GM19043 (cell line): ENCODE results near the gene DNMT3A.

Source experiments
- ATAC-seq: cut with Tn5 transposase; IDR thresholded peaks from one replicate; pipeline ENCODE4 v1.9.1; 2021; ENCODE audit warnings: low read depth; ENCODE audit not compliant: unreplicated experiment

DNMT3A gene

DNA sequence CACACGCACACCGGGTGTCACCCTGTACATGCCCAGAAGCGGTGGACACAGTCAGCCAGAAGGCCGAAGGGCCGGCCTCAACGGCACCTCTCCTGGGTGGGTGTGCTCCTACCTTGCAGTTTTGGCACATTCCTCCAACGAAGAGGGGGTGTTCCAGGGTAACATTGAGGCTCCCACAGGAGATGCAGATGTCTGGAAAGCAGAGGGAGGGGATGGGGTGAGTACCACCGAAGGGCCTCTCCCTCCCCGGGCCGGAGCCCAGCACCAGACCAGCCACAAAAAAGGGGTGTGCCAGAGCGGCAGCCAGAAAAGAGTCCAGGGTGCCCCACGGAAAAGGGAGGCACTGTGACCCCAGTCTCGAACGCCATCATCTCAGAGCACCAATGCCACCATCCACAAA, 96.6 kb downstream of the DNMT3A start:
- ATAC-seq, result no peak

DNA sequence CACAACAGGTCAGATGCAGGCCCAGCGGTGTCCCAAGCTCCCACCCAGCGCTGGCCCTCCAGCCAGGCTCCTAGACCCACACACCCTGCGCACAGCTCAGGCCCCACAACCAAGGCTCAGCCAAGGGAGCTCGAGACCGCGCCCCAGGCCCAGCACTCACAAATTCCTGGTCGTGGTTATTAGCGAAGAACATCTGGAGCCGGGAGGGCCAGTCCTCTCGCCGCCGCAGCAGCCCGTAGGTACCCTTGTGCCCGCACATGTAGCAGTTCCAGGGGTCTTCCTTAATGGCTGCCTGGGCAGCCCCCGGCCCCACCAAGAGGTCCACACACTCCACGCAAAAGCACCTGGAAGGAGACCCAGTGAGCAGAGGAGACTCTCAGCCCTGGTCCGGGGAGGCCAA, 97.7 kb downstream of the DNMT3A start:
- no peak for ATAC-seq

DNA sequence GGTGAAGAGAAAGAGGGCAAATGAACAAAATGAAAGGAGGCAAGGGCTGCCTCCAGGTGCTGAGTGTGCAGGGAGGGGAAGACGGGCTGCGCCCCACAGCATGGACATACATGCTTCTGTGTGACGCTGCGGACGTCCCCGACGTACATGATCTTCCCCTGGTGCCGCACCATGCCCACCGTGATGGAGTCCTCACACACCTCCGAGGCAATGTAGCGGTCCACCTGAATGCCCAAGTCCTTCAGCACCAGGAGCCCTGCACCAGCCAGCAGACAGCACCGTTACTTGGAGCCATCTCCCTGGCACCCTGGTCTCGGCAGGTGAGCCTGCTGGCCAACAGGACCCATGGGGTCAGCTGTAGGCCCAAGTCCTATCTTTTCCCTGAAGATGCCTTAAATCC, 100.3 kb downstream of the DNMT3A start:
- no peak for ATAC-seq

DNA sequence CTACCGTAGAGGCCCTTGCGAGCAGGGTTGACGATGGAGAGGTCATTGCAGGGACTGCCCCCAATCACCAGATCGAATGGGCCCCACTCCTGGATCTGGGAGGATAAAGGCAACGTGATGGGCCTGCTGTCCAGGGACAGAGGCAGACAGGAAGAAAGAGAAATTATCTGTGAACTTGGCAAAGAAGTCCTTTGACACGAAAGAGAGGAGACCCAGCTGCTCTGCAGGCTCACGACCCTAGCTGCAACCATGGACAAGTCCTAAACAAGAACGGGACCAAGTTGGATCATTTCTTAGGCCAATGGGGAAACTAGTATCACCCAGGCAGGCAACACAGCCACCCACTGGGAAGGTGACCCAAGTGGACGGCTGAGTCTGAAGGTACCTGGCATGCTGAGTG, 101.1 kb downstream of the DNMT3A start:
- ATAC-seq, result no peak

DNA sequence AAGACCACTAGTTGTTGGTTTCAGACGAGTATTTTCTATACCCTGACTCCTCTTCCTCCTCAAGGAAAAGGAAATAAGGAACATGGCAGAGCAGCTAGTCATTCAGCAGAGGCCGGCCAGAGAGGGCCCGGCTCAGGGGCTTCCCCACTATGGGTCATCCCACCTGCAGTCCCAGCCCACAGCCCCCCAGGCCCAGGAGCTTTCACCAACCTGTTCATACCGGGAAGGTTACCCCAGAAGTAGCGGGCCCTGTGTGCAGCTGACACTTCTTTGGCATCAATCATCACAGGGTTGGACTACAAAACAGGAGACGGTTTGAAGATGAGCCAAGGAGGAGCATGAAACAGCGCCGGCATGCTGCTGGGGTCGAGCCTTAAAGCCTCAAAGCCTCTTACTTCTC, 102.8 kb downstream of the DNMT3A start:
- ATAC-seq, result no peak

DNA sequence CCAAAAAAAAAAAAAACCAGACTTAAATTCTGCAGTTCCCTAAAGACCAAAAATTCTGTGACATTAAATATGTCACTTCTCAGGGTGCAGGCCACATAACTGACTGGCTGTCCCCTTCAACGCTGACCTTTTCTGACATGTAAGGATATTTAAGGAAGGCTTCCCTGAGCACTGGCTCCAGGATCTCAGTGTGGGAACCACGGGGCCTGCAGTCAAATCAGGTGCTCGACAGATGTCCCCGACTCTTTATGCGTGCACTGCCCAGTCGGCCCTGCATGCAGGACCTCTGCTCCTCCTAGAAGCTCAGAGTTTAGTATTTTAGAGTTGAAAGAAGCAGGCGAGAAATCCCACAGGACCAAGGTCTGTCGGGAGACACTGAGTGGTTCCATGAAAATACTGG, 104.0 kb downstream of the DNMT3A start:
- no peak for ATAC-seq

DNA sequence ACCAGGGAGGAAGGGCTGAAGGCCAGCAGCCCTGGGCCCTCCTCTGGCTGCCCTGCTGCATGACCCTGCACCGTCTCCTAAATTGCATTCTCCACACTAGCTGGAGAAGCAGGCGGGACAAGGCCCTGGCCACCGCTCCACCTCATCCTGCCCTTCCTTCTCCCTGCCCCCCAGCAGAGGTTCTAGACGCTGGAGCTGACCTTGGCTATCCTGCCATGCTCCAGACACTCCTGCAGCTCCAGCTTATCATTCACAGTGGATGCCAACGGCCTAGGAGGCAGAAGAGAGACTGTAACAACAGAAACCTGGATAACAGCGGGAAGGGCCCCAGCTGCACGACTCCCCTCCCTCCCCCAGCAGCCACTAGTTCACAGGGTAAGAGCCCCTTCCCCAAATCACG, 105.0 kb downstream of the DNMT3A start:
- ATAC-seq, result no peak

DNA sequence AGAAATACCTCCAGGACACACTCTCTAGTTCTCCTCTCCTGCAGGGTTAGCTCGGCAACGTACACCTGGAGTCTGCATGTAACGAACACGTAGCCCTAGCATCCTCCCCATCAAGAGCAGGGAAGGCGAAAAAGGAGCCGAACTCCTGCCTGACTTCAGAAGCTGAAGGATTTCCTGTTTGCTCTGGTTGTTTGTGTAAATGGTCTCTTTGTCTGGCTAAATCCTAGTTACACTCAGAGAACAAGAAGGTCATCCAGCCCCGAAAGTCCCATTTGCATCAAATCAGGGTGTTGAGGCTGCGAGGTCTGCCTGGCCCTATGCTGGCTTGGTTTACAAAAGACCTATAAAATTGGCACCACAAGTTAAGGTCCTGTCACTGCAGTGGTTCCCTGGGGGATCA, 107.0 kb downstream of the DNMT3A start:
- no peak for ATAC-seq

DNA sequence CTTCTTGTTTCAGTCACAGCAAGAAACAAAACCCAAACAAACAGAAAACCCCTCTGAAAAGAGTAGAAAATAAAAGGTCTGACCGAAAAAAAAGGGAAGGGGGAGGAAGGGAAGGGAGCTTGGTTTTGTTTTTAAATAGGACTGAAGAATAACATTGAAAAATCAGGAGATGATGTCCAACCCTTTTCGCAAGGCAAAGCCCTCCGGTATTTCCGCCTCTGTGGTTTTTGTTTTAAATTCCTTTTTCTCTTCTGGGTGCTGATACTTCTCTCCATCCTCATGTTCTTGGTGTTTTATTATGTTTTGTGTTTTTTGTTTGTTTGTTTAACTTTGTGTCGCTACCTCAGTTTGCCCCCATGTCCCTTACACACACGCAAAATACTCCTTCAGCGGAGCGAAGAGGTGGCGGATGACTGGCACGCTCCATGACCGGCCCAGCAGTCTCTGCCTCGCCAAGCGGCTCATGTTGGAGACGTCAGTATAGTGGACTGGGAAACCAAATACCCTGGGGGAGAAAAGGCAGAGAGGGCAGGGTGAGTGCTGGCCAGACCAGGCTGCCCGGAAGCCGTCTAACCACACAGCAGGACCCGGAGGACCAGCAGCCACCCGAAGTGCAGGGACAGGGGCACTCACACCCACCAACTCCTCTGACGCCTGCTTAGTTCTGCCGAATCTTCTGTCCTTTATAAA, 107.7 kb downstream of the DNMT3A start:
- no peak for ATAC-seq

DNA sequence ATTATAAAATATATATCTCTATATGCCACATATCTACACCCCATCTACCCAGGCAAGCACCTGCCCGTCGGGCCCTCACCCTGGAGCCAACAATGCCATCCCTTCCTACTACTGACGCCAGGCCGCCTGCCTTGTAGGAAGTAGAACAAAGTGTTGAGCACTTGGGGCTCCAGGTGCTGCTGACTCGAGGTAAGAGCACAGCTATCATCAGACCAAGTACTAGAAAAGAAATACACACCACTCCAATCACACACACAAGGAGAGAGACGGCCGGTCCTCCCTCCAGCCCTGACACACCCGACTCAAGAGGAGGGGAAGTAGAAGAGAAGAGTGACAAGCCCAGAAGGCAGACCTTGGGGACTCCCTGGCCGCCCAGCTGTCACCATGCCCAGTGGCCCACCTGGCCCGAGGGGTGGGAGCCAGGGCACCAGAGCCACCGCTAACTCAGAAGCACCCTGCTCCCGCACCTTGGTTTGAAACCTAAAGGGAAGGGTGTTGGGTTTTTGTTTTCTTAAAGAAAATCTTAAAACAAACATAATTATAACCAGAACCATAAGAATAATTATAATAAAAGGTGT, 109.4 kb downstream of the DNMT3A start:
- ATAC-seq, result no peak

DNA sequence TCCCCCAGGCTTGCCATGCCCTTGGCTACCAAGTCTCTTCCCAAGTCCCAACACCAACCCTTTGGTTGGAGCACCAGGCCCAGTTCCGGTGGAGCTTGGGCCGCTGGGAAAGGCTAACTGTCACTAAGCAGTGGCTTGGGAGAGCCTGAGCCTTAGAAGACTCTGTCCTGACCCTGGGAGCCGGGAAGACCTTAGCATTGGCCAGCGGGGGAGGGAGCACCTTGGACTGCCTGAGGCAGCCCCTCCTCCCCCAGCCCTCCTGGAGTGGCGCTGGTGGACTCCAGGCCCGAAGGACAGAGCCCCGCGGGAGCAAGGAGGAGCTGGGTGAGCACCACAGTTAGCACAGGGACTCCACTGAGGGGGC, 110.8 kb downstream of the DNMT3A start:
- no peak for ATAC-seq

DNA sequence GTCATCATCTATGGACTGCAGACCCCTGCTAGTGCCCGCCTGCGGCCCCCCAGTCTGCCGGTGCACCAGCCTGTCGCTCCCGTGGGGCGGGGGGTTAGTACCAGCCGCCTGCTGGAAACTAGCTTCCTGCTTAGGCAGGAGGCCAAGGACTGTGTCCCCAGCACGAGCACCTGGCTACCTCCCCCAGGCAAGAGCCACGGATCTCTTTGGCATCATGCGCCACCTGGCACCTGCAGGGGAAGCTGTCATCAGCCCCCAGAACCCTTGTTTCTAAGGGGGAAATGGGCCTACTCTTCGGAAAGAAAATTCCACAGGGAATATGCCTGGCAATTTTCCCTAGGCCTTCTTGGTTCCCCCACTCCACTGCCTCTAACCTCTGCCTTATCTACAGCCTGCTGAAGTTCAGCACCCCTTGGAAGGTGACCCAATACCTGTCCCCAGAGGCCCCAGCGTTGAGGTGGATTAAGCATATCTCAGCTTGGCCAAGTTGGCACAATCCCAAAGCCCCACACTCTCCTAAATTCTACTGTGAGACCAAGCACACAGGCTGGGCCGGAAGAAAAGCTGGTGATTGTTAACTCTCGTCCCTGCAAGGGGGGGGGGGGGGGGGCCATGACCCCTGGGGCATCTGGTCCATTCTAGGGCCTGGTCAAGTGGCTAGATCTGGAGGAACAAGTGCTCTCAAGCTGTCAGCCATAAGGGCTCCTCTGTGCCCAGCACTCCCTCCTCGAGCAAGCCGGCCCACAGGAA, 111.4 kb downstream of the DNMT3A start:
- ATAC-seq, result no peak

DNA sequence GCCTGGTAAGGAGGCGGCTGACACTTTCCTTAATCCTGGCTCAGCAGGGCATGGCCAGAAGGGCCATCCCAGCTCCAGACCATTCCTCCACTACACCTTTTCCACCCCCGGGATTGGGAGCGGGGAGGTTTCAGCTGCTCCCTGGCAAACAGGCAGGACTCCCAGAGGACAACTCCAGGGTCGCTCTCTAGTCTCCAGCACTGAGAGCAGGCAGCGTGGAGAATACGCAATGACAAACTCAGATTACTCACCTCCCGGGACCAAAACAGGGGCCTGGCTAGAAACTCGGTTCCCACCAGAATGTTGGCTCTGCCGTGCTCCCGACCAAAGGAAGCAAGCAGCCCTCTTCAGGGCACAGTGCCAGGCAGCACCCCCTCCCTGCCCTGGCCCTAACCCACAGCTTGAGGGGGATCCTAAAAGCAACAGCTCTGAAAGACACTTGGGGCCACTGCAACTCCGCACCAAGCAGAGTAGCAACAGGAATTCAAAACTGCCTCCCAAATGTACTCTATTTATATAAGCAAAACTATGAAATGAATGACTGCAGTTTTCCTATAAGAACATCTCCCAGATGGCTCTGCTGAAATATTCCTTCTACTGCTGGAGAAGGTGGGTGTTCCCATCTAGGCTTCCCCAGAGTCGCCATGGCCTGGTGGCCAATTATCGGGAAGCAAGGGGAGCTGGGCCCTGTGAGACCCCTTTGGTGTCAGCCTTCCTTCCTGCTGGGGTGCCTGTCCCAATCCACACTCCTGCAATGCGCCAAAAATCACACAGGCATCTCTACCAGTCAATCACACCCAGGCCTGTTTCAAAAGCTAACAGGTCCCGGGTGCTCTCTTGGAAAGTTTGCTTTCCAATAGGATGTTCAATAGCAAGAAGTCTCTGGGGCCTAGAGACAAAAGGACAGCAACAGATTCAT, 112.2 kb downstream of the DNMT3A start:
- ATAC-seq, result no peak

DNA sequence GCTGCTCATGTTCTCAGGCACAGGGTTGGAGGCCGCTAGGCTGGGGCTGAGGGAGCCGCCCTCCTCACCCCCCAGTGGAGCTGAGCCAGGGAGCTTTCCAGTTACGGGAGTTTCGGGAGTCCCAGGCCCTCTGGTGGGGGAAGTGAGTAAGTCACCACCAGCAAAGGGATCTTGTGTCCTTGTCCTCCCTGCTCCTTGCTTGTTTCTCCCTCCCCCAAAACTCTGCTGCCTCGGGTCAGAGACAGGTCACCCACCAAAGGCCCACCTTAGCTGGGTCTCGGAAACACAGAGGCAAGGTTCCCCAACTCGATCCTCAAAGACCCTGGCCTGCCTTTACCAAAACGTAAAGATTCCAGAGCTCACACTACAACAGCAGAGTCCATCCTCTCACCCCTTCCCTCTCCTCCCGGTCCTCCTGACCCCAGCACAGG, 112.9 kb downstream of the DNMT3A start:
- ATAC-seq, result no peak

DNA sequence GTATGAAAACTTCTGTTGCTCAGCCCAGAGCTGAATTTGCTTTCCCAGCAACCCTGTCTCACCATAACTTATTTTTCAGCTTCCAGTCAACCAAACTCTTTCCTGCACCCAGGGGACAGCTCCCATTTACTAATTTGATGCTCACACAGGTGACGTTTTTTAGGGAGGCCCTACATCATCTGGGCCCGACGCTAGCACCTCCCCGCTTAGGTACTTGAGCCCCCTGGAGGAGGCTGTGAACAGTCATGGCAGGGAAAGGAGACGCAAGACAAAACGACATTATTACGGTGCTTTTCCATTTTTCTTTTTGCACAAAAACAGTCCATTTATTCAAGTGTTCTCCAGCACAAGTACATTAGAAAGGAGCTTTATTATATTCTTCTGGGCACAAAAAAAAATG, 114.1 kb downstream of the DNMT3A start:
- no peak for ATAC-seq

DNA sequence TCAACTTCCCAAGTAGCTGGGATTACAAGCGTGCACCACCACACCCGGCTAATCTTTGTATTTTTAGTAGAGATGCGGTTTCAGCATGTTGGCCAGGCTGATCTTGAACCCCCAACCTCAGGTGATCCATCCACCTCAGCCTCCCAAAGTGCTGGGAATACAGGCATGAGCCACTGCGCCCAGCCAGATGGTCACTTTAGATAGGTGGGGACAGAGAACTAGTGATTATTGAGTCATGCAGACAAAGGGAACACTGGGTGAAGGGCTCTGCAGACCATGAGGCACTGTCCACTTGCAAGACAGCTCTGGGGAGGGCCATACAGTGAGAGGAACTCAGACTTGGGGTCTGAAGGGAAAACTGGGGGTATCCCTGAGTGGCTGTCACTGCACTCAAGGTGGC, 114.9 kb downstream of the DNMT3A start:
- no peak for ATAC-seq

DNA sequence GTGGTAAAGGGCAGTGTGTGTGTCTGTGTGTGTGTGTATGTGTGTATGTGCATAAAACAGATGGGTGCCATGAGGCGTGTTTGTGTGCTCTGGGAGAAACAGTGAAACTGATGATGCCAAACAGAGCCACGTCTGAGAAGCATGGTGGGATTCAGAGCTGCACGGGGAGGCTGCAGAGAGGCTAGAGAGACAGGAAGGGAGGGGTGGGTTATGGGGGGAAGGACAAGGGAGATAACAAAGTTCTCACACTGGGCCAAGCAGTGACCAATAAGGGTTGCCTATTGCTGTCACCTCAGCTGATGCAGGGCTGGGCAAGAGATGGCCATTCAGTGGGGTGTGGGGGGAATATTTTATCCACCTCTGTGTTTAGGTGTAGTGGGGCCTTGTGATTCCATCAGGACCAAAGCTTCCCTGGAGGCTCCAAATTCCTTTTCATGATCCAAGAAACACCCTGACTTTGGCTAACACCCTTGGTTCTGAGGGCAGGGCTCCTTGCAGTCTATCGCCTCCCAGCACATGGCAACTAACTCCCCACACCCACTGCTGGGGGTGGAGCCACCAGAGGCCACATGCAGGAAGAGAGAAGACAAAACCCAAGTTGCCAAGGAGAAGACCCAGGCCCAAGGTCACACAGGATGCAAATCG, 119.1 kb downstream of the DNMT3A start:
- no peak for ATAC-seq

DNA sequence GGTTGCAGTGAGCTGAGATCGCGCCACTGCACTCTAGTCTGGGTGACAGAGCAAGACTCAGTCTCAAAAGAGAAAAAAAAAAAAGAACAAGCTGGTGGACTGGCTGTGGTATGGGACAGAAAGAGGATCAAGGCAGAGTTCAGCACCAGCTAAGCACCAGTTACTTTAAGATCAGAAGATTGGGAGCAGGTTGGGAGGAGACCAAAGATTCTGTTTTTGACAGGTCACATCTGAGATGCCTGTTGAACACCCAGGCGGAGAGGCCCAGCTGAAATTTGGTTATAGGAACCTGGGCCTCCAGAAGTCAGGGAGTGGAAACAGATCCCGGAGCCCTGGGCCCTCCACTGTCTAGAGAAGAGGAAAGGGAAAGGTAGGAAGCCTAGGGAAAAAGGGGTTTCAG, 120.1 kb downstream of the DNMT3A start:
- ATAC-seq, result no peak

DNA sequence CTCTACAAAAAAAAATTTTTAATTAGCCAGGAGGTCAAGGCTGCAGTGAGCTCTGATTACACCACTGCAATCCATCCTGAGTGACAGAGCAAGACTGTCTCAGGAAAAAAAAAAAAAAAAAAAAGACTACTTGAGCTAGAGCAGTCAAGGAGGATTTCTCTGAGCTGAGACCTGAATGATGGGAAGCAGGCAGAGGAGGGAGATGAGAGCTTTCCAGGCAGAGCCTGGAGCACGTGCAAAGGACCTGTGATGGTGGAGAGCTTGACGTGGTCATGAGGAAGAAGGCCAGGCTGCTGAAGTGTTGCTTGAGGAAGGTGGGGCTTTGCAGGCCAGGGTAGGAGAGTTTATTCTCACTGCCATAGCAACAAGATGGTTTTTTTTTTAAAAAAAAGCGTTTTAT, 121.4 kb downstream of the DNMT3A start:
- ATAC-seq, result no peak

DNA sequence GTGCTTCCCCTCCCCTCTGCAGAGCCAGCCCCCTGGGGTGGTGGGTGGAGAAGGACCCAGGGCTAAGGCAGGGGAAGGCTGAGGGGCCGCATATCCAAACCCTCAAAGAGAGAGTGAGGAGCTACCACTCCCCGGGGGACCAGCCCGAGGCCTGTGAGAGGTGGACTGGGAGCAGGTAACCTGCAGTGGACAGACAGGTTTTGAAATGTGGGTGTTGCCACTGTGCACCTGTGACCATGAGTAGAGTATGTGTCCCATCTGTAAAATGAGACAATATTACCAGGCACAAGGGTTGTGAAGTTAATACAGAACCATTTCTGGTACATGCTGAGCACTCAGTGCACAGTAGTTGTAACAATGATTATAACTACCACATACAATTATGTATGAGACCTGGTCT, 122.1 kb downstream of the DNMT3A start:
- ATAC-seq, result no peak

DNA sequence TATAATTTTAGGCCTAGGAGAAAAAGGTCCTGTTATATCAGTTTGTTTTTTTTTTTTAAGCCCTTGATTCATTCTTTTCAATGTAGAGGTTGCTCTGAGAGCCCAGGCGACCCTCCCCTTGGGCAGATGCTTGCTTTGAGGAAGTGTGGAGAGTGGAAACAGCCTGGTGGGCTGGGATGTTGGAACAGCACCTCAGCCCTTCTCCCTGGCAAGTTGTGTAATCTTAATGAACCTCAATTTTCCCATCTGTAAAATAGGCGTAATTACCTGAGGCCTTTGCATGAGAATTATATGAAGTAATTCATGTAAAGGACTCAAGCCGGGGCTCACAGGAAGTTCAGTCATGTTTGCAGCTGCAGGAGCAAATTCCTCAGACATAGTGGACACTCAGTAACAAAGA, 123.6 kb downstream of the DNMT3A start:
- ATAC-seq, result no peak
